ENCODE results near the gene ATP5MC2.
A peak's percentile ranks its signal among the peaks of the same experiment; 100 is the strongest.

Gene ATP5MC2

DNA sequence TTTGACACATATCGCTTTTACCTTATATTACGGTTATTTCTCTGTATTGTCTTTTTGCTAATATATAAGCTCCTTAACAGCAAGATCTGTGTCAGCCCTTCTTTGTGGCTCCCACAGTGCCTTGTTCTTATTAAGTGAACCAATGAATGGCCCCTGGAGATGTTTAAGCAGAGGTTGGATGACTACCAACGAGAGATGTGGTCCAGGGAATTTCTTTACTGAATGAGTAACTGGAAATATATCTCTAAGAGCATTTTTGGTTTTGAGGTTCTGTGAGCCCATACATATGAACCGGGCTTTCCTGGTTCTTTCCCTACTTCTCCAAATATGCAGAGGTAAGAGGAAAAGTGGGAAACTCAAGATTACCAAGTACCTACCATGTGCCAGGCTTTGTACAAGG is 27.9 kb upstream of the ATP5MC2 start:
- H3K27me3 ChIP-seq (replicated peaks): peaks cover 66% of the 10 kb centered on the region
- TF ChIP-seq, protein P1, sequence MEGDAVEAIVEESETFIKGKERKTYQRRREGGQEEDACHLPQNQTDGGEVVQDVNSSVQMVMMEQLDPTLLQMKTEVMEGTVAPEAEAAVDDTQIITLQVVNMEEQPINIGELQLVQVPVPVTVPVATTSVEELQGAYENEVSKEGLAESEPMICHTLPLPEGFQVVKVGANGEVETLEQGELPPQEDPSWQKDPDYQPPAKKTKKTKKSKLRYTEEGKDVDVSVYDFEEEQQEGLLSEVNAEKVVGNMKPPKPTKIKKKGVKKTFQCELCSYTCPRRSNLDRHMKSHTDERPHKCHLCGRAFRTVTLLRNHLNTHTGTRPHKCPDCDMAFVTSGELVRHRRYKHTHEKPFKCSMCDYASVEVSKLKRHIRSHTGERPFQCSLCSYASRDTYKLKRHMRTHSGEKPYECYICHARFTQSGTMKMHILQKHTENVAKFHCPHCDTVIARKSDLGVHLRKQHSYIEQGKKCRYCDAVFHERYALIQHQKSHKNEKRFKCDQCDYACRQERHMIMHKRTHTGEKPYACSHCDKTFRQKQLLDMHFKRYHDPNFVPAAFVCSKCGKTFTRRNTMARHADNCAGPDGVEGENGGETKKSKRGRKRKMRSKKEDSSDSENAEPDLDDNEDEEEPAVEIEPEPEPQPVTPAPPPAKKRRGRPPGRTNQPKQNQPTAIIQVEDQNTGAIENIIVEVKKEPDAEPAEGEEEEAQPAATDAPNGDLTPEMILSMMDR (IDR thresholded peaks at IDR 0.05; ENCODE audit: low read depth, low read length, missing control alignments): no peak
- H3K4me3 ChIP-seq (ENCODE audit: low read depth, low read length): no peak overlapping the region
- in situ Hi-C loops (cut with HindIII; ENCODE audit: low pct_ligation_motif_present, low sequenced_read_pairs): no loop called here
- no peak overlapping the region for H3K27ac ChIP-seq
- peak; percentile 22 for DNase-seq
- no peaks in the 10 kb centered on the region for H3K36me3 ChIP-seq (replicated peaks)

DNA sequence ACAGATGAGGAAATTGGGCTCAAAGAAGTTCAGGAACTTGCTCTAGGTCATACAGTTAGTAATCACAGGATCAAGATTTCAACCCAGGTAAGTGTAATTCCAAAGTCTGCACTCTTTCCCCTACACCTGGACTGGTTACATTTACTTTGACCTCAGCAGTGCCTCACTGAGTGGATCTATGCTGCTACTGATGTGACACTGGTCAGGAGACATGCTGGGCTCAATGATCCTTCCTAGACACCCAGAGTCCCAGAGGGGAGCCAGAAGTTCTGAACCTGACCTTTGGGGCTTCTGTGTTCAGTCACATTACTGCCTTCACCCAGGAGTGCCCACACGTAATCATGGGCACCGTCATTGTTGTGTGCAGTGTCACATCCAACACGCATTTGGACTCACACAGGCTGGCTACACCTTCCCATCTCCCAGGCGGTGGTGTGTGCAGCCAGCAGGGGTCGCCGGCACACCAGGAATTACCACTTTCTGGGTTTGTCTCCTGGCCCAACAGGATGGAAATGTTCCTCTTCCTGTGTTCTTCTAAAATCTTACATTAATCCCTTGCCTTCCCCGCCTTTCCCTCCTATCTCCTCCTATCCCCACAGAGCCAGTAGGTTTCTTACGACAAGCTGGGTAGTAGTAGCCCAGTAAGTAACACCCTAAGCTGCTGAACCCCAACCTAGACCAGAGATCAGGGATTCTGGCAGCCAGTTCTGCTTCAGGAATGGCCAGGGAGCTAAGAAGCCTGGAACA is 25.8 kb upstream of the ATP5MC2 start:
- TF ChIP-seq, protein P1 (IDR thresholded peaks at IDR 0.05; ENCODE audit: low read depth, low read length, missing control alignments): peak; percentile 99
- DNase-seq: peak; percentile 77
- Histone ChIP-seq H3K27me3 (replicated peaks) (peaks cover 67% of the 10 kb centered on the region), H3K36me3 (replicated peaks) (no peaks in the 10 kb centered on the region), H3K27ac (no peak overlapping the region), H3K4me3 (ENCODE audit: low read depth, low read length) (no peak overlapping the region)
- in situ Hi-C loops (cut with HindIII; ENCODE audit: low pct_ligation_motif_present, low sequenced_read_pairs): no loop called here

DNA sequence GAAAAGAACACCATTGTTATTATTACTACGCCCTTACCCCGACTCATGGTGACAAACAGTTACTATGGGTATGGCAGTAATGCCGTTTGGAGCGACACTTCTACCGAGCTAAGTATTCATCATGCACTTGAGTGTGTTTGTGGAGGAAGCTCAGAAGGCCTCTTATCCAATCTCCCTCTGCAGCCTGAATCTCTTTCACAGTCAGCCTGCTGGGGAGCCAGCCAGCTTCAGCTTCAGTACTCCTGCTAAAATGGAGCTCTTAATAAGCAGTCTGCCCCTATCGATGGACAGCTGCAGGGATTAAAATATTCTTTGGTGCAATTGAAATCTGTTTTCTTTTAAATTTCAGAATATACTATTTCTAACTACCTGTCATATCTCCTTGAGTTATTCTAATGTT is 24.7 kb upstream of the ATP5MC2 start:
- H3K4me3 ChIP-seq (ENCODE audit: low read depth, low read length): no peak overlapping the region
- no peak overlapping the region for H3K27ac ChIP-seq
- TF ChIP-seq, protein P1 (IDR thresholded peaks at IDR 0.05; ENCODE audit: low read depth, low read length, missing control alignments): no peak
- peaks cover 61% of the 10 kb centered on the region for H3K27me3 ChIP-seq (replicated peaks)
- no peak for DNase-seq
- H3K36me3 ChIP-seq (replicated peaks): no peaks in the 10 kb centered on the region
- in situ Hi-C loops (cut with HindIII; ENCODE audit: low pct_ligation_motif_present, low sequenced_read_pairs): no loop called here

DNA sequence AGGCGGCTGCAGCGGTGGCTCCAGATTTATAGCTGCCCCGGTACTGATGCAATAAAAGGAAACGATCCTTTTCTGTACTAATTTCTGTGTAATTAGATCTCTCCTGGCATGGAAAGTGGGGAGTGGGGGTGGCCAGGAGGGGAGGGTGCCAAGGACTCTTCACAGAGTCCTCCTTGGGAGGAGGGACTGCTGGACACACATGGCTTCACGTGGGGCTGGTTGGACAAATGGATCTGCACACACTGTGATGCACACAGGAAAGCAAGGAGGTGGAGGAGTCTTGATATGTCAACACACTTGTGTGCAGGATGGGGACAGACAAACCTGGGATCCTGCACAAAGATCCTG is 23.8 kb upstream of the ATP5MC2 start:
- H3K27ac ChIP-seq: no peak overlapping the region
- H3K27me3 ChIP-seq (replicated peaks): peaks cover 56% of the 10 kb centered on the region

DNA sequence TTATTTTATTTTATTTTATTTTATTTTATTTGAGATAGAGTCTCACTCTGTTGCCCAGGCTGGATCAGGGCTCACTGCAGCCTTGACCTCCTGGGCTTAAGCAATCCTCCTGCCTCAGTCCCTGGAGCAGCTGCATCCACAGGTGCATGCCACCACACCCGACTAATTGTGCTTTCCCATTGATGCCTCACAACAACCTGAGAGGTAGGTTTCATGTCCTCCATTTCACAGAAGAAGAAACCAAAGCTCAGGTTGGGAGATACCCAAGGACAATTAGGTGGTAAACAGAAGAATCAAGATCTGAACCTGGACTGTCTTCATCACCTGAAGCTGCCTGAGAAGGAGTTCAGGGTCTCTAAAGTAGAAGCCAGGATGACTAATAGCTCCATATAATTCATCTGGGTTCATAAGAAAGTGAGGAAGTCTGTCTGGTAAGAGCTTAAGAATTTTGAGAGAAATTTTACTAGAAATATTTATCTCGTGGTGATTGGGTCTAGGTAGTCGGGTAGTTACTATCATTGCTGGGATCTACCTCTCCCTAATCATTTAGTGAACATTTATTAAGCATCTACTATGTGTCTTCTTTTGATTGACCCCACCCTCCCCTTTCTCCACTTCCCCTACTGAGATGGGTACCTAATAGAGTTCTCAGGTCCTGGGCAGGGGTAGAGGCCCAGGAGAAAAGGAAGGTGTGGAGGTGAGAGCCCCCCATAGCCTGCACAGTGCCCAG is 23.2 kb upstream of the ATP5MC2 start:
- Histone ChIP-seq H3K27me3 (replicated peaks) (peaks cover 51% of the 10 kb centered on the region), H3K36me3 (replicated peaks) (no peaks in the 10 kb centered on the region), H3K4me3 (ENCODE audit: low read depth, low read length) (no peak overlapping the region), H3K27ac (no peak overlapping the region)
- TF ChIP-seq, protein P1 (IDR thresholded peaks at IDR 0.05; ENCODE audit: low read depth, low read length, missing control alignments): no peak
- in situ Hi-C loops (cut with HindIII; ENCODE audit: low pct_ligation_motif_present, low sequenced_read_pairs): no loop called here
- no peak for DNase-seq

More for the DNA sequence above, 23.8 kb upstream of the ATP5MC2 start:
- in situ Hi-C loops (cut with HindIII; ENCODE audit: low pct_ligation_motif_present, low sequenced_read_pairs): no loop called here
- no peak for DNase-seq
- TF ChIP-seq, protein P1 (IDR thresholded peaks at IDR 0.05; ENCODE audit: low read depth, low read length, missing control alignments): no peak
- H3K4me3 ChIP-seq (ENCODE audit: low read depth, low read length): no peak overlapping the region
- H3K36me3 ChIP-seq (replicated peaks): no peaks in the 10 kb centered on the region
